H1 (cell line): ENCODE data around the gene RIPOR1. TPM values are rescaled to one million over a fixed set of nuclear protein-coding genes. Genes with fewer than 3 reads are reported as not detected.
A peak's percentile ranks its signal among the peaks of the same experiment; 100 is the strongest.

Experiments used
- CTCF ChIA-PET: fragments of 300-600 bp; sonication (Branson Sonifier 250); formaldehyde crosslinking; loops from one replicate; lab custom pipeline; 2021; ENCODE audit not compliant: partially characterized antibody; lab: Charles Lee
- POLR2A ChIA-PET: fragments of 300-600 bp; sonication (Branson Sonifier 250); formaldehyde crosslinking; loops from one replicate; lab custom pipeline; 2021; ENCODE audit warnings: inconsistent platforms; ENCODE audit not compliant: partially characterized antibody; lab: Charles Lee
- DNase-seq, 2 experiments: peaks; one replicate each; pipeline versions ENCODE4 v3.0.0 to v3.0.0-alpha.2; 2010 to 2022; ENCODE audit warnings: low spot score in 2 of 2, low read depth in 1 of 2, mixed read lengths in 1 of 2
- FAIRE-seq: peaks from 2 replicates; lab custom pipeline; 2011; peaks lifted over from hg19 to GRCh38; lab: Jason Lieb, UNC
- H2AFZ ChIP-seq: 2 replicates; pipeline ENCODE4 v1.8.1; 2012; ENCODE audit warnings: low read length, inconsistent platforms
- H2AK5ac ChIP-seq: 2 replicates; pipeline ENCODE4 v1.6.1; 2013; ENCODE audit warnings: low read depth, low read length
- H2BK120ac ChIP-seq: replicated peaks from 2 replicates; pipeline ENCODE3; 2013; ENCODE audit warnings: low read depth, low read length, inconsistent platforms
- H2BK12ac ChIP-seq: 2 replicates; pipeline ENCODE4 v1.6.1; 2013; ENCODE audit warnings: low read depth, low read length
- H2BK15ac ChIP-seq: 2 replicates; pipeline ENCODE4 v1.6.1; 2013; ENCODE audit warnings: low read length
- H2BK20ac ChIP-seq: 2 replicates; pipeline ENCODE4 v1.6.1; 2013; ENCODE audit warnings: low read length
- H2BK5ac ChIP-seq: 2 replicates; pipeline ENCODE4 v1.6.1; 2013; ENCODE audit warnings: low read depth, low read length
- H3K14ac ChIP-seq: 2 replicates; pipeline ENCODE4 v1.6.1; 2013; ENCODE audit warnings: inconsistent platforms; ENCODE audit not compliant: insufficient read length
- H3K18ac ChIP-seq: 2 replicates; pipeline ENCODE4 v1.6.1; 2013; ENCODE audit warnings: low read length; ENCODE audit errors: extremely low read depth
- H3K23ac ChIP-seq: 2 replicates; pipeline ENCODE4 v1.6.1; 2013; ENCODE audit warnings: inconsistent platforms; ENCODE audit not compliant: insufficient read length
- H3K23me2 ChIP-seq: 2 replicates; pipeline ENCODE4 v1.6.1; 2013; ENCODE audit warnings: low read depth, low read length
- H3K27ac ChIP-seq: 2 replicates; pipeline ENCODE4 v1.6.1; 2011; ENCODE audit warnings: low read depth, low read length, inconsistent platforms
- H3K27me3 ChIP-seq, 4 experiments: replicated peaks in 1 of 4; 1 replicate in 1 of 4; 2 replicates in 3 of 4; pipeline versions ENCODE4 v1.6.1 to v1.8.1; 2011 to 2013; ENCODE audit warnings: low read length in 3 of 4, mild to moderate bottlenecking in 3 of 4, inconsistent platforms in 2 of 4, mixed read lengths in 2 of 4, moderate library complexity in 1 of 4; ENCODE audit not compliant: control insufficient read depth in 3 of 4, insufficient read depth in 3 of 4; ENCODE audit errors: extremely low read depth in 1 of 4
- H3K36me3 ChIP-seq, 4 experiments: 2 replicates each; pipeline versions ENCODE4 v1.6.1 to v1.8.1; 2011 to 2013; ENCODE audit warnings: mild to moderate bottlenecking in 4 of 4, low read length in 3 of 4, moderate library complexity in 2 of 4, control low read depth in 1 of 4, inconsistent platforms in 1 of 4; ENCODE audit not compliant: insufficient read depth in 4 of 4, control insufficient read depth in 2 of 4
- H3K4ac ChIP-seq: replicated peaks from 2 replicates; pipeline ENCODE3; 2013; ENCODE audit warnings: low read length, low read depth, mixed read lengths, inconsistent platforms; ENCODE audit not compliant: insufficient read length
- H3K4me1 ChIP-seq, 4 experiments: replicated peaks in 1 of 4; 1 replicate in 1 of 4; 2 replicates in 3 of 4; pipeline versions ENCODE4 v1.6.1 to v1.8.1; 2011 to 2013; ENCODE audit warnings: low read length in 3 of 4, inconsistent platforms in 2 of 4, mixed read lengths in 1 of 4; ENCODE audit not compliant: insufficient read depth in 4 of 4, control insufficient read depth in 3 of 4
- H3K4me2 ChIP-seq, 2 experiments: 2 replicates each; pipeline versions ENCODE4 v1.6.1 to v1.8.1; 2011 to 2013; ENCODE audit warnings: low read depth in 2 of 2, low read length in 2 of 2, control low read depth in 1 of 2, inconsistent platforms in 1 of 2, mild to moderate bottlenecking in 1 of 2; ENCODE audit not compliant: insufficient read depth in 1 of 2
- H3K4me3 ChIP-seq, 4 experiments: fragments of 200-600, 300-600 bp in 1 of 4; sonication (generic), shearing (Covaris generic), sonication (Bioruptor Twin) in 1 of 4; 2 replicates each; pipeline versions ENCODE4 v1.5.1 to v1.8.1; 2011 to 2016; ENCODE audit warnings: low read length in 4 of 4, low read depth in 3 of 4, control low read depth in 2 of 4, inconsistent platforms in 2 of 4, mild to moderate bottlenecking in 2 of 4, mixed read lengths in 1 of 4, moderate library complexity in 1 of 4; ENCODE audit not compliant: insufficient read depth in 2 of 4; ENCODE audit errors: extremely low read depth in 1 of 4
- H3K56ac ChIP-seq: replicated peaks from 2 replicates; pipeline ENCODE3; 2013; ENCODE audit warnings: low read depth, mild to moderate bottlenecking, mixed read lengths, low read length, inconsistent platforms; ENCODE audit not compliant: insufficient read length
- H3K79me1 ChIP-seq: 2 replicates; pipeline ENCODE4 v1.6.1; 2013; ENCODE audit warnings: low read depth, low read length, control low read depth
- H3K79me2 ChIP-seq, 2 experiments: 2 replicates each; pipeline versions ENCODE4 v1.6.1 to v1.8.1; 2012 to 2013; ENCODE audit warnings: low read length in 2 of 2, mild to moderate bottlenecking in 2 of 2, inconsistent platforms in 1 of 2; ENCODE audit not compliant: insufficient read depth in 2 of 2, control insufficient read depth in 1 of 2
- H3K9ac ChIP-seq, 4 experiments: replicated peaks in 1 of 4; 1 replicate in 1 of 4; 2 replicates in 3 of 4; pipeline versions ENCODE4 v1.6.1 to v1.8.1; 2011 to 2013; ENCODE audit warnings: low read depth in 3 of 4, low read length in 3 of 4, control low read depth in 2 of 4, mild to moderate bottlenecking in 2 of 4, moderate library complexity in 2 of 4, inconsistent platforms in 1 of 4; ENCODE audit errors: extremely low read depth in 1 of 4
- H3K9me3 ChIP-seq, 2 experiments: 2 replicates each; pipeline versions ENCODE4 v1.6.1 to v1.8.1; 2012 to 2013; ENCODE audit warnings: mild to moderate bottlenecking in 2 of 2, moderate library complexity in 2 of 2, control low read depth in 1 of 2, inconsistent platforms in 1 of 2, low read depth in 1 of 2, low read length in 1 of 2, mixed read lengths in 1 of 2; ENCODE audit not compliant: insufficient read depth in 2 of 2
- H4K20me1 ChIP-seq, 2 experiments: replicated peaks in 1 of 2; 2 replicates each; pipeline versions ENCODE3 to v1.8.1; 2011 to 2013; ENCODE audit warnings: inconsistent platforms in 2 of 2, low read length in 2 of 2, mild to moderate bottlenecking in 1 of 2; ENCODE audit not compliant: insufficient read depth in 2 of 2, control insufficient read depth in 1 of 2
- H4K5ac ChIP-seq: 2 replicates; pipeline ENCODE4 v1.6.1; 2013; ENCODE audit warnings: low read length, low read depth, mixed read lengths, inconsistent platforms; ENCODE audit not compliant: insufficient read length
- H4K8ac ChIP-seq: 2 replicates; pipeline ENCODE4 v1.8.0; 2013; ENCODE audit warnings: mild to moderate bottlenecking, moderate library complexity, low read length, inconsistent platforms; ENCODE audit not compliant: insufficient read depth; ENCODE audit errors: extremely low read depth
- H4K91ac ChIP-seq: replicated peaks from 2 replicates; pipeline ENCODE3; 2013; ENCODE audit warnings: low read length, mixed read lengths, inconsistent platforms; ENCODE audit not compliant: insufficient read length
- CTBP2 ChIP-seq: IDR thresholded peaks from 2 replicates; pipeline ENCODE4 v1.7.0; 2011; ENCODE audit warnings: borderline replicate concordance, mild to moderate bottlenecking, moderate library complexity, mixed read lengths, low read length; ENCODE audit not compliant: insufficient read depth, insufficient read length
- EZH2 ChIP-seq: fragments of 200-600 bp; sonication (generic); IDR thresholded peaks from 2 replicates; pipeline ENCODE4 v1.7.1; 2012; ENCODE audit warnings: low read depth, mild to moderate bottlenecking, moderate library complexity, low read length, inconsistent platforms; ENCODE audit not compliant: severe bottlenecking
- HDAC2 ChIP-seq, 2 experiments: fragments of 300-600 bp in 1 of 2; sonication (generic) in 1 of 2; IDR thresholded peaks; 2 replicates each; pipeline ENCODE4 v1.6.1; 2011 to 2012; ENCODE audit warnings: low read depth in 2 of 2, low read length in 2 of 2, mild to moderate bottlenecking in 2 of 2, moderate library complexity in 2 of 2, borderline replicate concordance in 1 of 2, inconsistent platforms in 1 of 2
- JUN ChIP-seq: IDR thresholded peaks from 2 replicates; pipeline ENCODE4 v1.6.1; 2011; ENCODE audit warnings: low read depth, mild to moderate bottlenecking, improper control_type of control experiment, low read length
- PHF8 ChIP-seq: fragments of 200-600 bp; sonication (generic); conservative IDR thresholded peaks from 2 replicates; pipeline ENCODE4 v1.7.1; 2012; ENCODE audit warnings: low read depth, mild to moderate bottlenecking, inconsistent platforms, low read length, moderate library complexity
- POLR2AphosphoS5 ChIP-seq: IDR thresholded peaks from 2 replicates; pipeline ENCODE4 v1.6.1; 2011; ENCODE audit warnings: low read depth, low read length
- RBBP5 ChIP-seq: IDR thresholded peaks from 2 replicates; pipeline ENCODE4 v1.7.1; 2012; ENCODE audit warnings: low read depth, mild to moderate bottlenecking, inconsistent platforms, low read length, moderate library complexity, borderline replicate concordance
- ZNF274 ChIP-seq: IDR thresholded peaks from 2 replicates; pipeline ENCODE4 v1.7.0; 2012; ENCODE audit warnings: low read length, borderline replicate concordance; ENCODE audit errors: extremely low read depth
- WGBS, 2 experiments: shearing (Covaris generic) in 1 of 2; methylation state at CpG; one replicate each; pipeline versions ENCODE4 v1.1.6 to v1.1.7; 2013 to 2015; ENCODE audit warnings: low lambda C conversion rate in 2 of 2, mixed read lengths in 2 of 2, inconsistent platforms in 1 of 2, low coverage in 1 of 2, missing lambda C conversion rate in 1 of 2; ENCODE audit not compliant: insufficient replicate concordance in 2 of 2, insufficient coverage in 1 of 2, insufficient read length in 1 of 2; ENCODE audit errors: extremely low coverage in 1 of 2, missing lambda C conversion rate in 1 of 2; 5-methylcytosine and 5-hydroxymethylcytosine counted together
- polyA plus RNA-seq, 7 experiments: library from polyadenylated mRNA; depleted of rRNA in 3 of 7; stranded (reverse) in 5 of 7; unstranded in 2 of 7; fragments of >200 nt in 5 of 7; fragments of 200-250 nt in 2 of 7; gene quantifications; 1 replicate in 5 of 7; 2 replicates in 1 of 7; 4 replicates in 1 of 7; pipeline versions ENCODE4 v1.2.1 to v1.2.3, GENCODE V29; 2011 to 2013; ENCODE audit warnings: missing spikeins in 2 of 7, mixed read lengths in 2 of 7
- total RNA-seq: library from RNA; stranded (reverse); fragmentation: NEBNext Ultra II Directional; extraction: Animal tissue kit (Norgen Biotek cat#: 25700); gene quantifications from 2 replicates; pipeline ENCODE4 v1.2.1, GENCODE V29; 2021

RIPOR1 gene
- total and polyA plus RNA-seq, 2 of the 8 experiments (the other 6 are each of a cell fraction or from before 2014, with no cell fraction given), result 2.7 to 10.1 TPM

DNA sequence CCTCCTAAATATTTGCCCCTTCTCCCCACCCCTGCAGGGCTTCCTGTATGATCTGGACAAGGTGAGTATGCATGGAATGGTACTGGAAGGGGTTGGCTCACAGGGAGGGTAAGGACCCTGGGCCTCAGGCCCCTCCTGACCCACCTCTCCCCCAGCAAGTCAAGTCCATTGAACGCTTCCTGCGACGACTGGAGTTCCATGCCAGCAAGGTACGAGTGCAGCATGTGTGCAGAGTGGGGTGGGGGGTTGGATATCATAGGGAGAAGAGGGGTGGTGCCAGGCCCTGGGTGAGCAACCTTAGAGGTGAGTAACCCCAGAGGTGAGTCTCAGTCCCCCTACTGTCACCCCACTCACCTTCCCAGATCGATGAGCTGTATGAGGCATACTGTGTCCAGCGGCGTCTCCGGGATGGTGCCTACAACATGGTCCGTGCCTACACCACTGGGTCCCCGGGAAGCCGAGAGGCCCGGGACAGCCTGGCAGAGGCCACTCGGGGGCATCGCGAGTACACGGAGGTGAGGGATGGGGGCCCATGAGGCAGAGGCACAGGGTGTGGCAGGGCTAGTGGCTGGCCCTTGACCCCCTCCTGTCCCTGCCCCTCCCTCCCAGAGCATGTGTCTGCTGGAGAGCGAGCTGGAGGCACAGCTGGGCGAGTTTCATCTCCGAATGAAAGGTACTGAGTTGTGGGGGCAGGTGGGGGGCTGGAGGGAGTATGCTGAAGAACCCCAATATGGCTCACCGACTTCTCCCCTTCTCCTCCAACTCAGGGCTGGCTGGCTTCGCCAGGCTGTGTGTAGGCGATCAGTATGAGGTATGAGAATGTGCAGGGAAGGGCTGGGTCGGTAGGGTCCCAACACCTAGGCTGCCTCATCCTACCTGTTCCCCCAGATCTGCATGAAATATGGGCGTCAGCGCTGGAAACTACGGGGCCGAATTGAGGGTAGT lies 11.3 kb downstream of the RIPOR1 start:
- Histone ChIP-seq H2BK12ac (no peak overlapping the region), H3K27me3 (peaks cover 35 to 67% (median 65%) of the 10 kb centered on the region in 4 experiments), H4K20me1 (peaks cover 11 to 31% of the 10 kb centered on the region in 2 experiments), H3K79me2 (no peaks in the 10 kb centered on the region), H4K5ac (no peak overlapping the region), H3K18ac (no peak overlapping the region), H4K8ac (no peak overlapping the region), H3K4me3 (no peak overlapping the region), H4K91ac (no peak overlapping the region), H3K27ac (no peak overlapping the region), H2BK120ac (no peak overlapping the region), H3K9ac (no peak overlapping the region), H2BK20ac (no peak overlapping the region), H3K23ac (no peak overlapping the region), H3K56ac (no peak overlapping the region), H2BK15ac (no peak overlapping the region), H3K4me2 (peak overlapping the region in 1 of 2 experiments; percentile 89; a peak in 1 of 4 replicates), H2BK5ac (no peak overlapping the region), H2AFZ (no peak overlapping the region), H3K79me1 (no peaks in the 10 kb centered on the region; the same call in 1 of the 2 replicates), H3K23me2 (peaks cover 16% of the 10 kb centered on the region; the same call in 1 of the 2 replicates), H2AK5ac (0 out of 2 replicates have a peak overlapping the region, but pooled peaks have one; percentile 17), H3K9me3 (no peaks in the 10 kb centered on the region), H3K14ac (no peak overlapping the region), H3K4ac (no peak overlapping the region), H3K36me3 (peaks cover 0 to 3% (median 0%) of the 10 kb centered on the region in 4 experiments; a peak in 2 of 8 replicates), H3K4me1 (peaks cover 0 to 11% (median 6%) of the 10 kb centered on the region in 4 experiments; a peak in 5 of 7 replicates)
- DNase-seq (no peak), FAIRE-seq (no peak)
- ChIA-PET POLR2A (interaction anchor here (1.0 to 5.1 kb wide), 9 partner anchors 8 to 124 kb away, joined by 3 to 27 read pairs (median 4); partner anchors contain the start of genes ACD, CTCF and RIPOR1), CTCF (interaction anchor here (0.8 to 4.1 kb wide), 11 partner anchors 7 to 255 kb away, joined by 3 to 28 read pairs (median 11); partner anchors contain the start of gene CARMIL2)
- WGBS, 2 experiments, result 89% methylated on average over 22 of the region's 27 CpGs; no CpG with 5 or more reads in 1 of the 2 experiments
- TF ChIP-seq EZH2 (no peak), POLR2AphosphoS5 (no peak), HDAC2 (IDR thresholded peaks at IDR 0.05; ENCODE audit: borderline replicate concordance in 1 of 2, low read depth in 2 of 2, low read length in 2 of 2) (no peak), RBBP5 (no peak), PHF8 (no peak), ZNF274 (no peak), JUN (no peak), CTBP2 (no peak)
